A549 (cell line): Measurements from ENCODE around the gene SYTL3. TPM values are rescaled to one million over a fixed set of nuclear protein-coding genes. Genes with fewer than 3 reads are reported as not detected.

Experiments used
- ATAC-seq, 2 experiments: fragments of 200-7000 bp in 1 of 2; fragments of >200 bp in 1 of 2; cut with Nextera tagmentation in 1 of 2; cut with Tn5 transposase in 1 of 2; 3 replicates each; pipeline versions ENCODE4 v1.8.0 to v1.9.1; 2018 to 2020; ENCODE audit warnings: mild to moderate bottlenecking in 1 of 2, moderate library complexity in 1 of 2
- CTCF ChIA-PET: fragments of 300-600 bp; sonication (Branson Sonifier 250); formaldehyde crosslinking; extraction: SDS; loops from one replicate; lab custom pipeline; 2021; ENCODE audit warnings: antibody characterized with exemption, inconsistent platforms; lab: Yijun Ruan, JAX
- POLR2A ChIA-PET: fragments of 350-600 bp; formaldehyde crosslinking; extraction: SDS; loops from one replicate; lab custom pipeline; 2021; ENCODE audit warnings: antibody characterized with exemption, inconsistent platforms; lab: Yijun Ruan, JAX
- DNase-seq, 2 experiments: peaks; one replicate each; pipeline versions ENCODE4 v3.0.0 to v3.0.0-alpha.2; 2011 to 2016; ENCODE audit warnings: low read depth in 1 of 2, low spot score in 1 of 2
- FAIRE-seq: peaks from 2 replicates; lab custom pipeline; 2011; peaks lifted over from hg19 to GRCh38; lab: Jason Lieb, UNC
- H3K27ac ChIP-seq, 2 experiments: fragments of >200 bp; sonication (Bioruptor Twin); formaldehyde crosslinking; 3 replicates each; pipeline ENCODE4 v1.5.1; 2016 to 2017
- H3K4me1 ChIP-seq: fragments of >200 bp; sonication (Bioruptor Twin); formaldehyde crosslinking; 3 replicates; pipeline ENCODE4 v1.6.1; 2016
- H3K4me2 ChIP-seq: fragments of >200 bp; sonication (Bioruptor Twin); formaldehyde crosslinking; 3 replicates; pipeline ENCODE4 v1.6.1; 2016
- H3K4me3 ChIP-seq: fragments of >200 bp; sonication (Bioruptor Twin); formaldehyde crosslinking; 3 replicates; pipeline ENCODE4 v1.5.1; 2016
- H3K9me3 ChIP-seq: fragments of >200 bp; sonication (Bioruptor Twin); formaldehyde crosslinking; 3 replicates; pipeline ENCODE4 v1.6.1; 2016
- CHD2 ChIP-seq: fragments of 150-350 bp; IDR thresholded peaks from 2 replicates; pipeline ENCODE4 v1.6.1; 2014; ENCODE audit warnings: low read length; ENCODE audit not compliant: partially characterized antibody
- EHF ChIP-seq: fragments of 250-450 bp; sonication (Bioruptor Pico); IDR thresholded peaks from 2 replicates; pipeline ENCODE4 v1.5.0; 2020; ENCODE audit warnings: mild to moderate bottlenecking
- EP300 ChIP-seq, 2 experiments: fragments of >200 bp; sonication (Bioruptor Twin); formaldehyde crosslinking; IDR thresholded peaks; 2 replicates in 1 of 2; 3 replicates in 1 of 2; pipeline ENCODE4 v1.6.1; 2016 to 2017
- FOSL2 ChIP-seq, 2 experiments: fragments of 450-650 bp in 1 of 2; fragments of >200 bp in 1 of 2; sonication (Bioruptor Twin) in 1 of 2; formaldehyde crosslinking; IDR thresholded peaks; 2 replicates each; pipeline versions ENCODE4 v1.5.0 to v1.6.1; 2016 to 2020; ENCODE audit warnings: mild to moderate bottlenecking in 1 of 2, moderate library complexity in 1 of 2
- HOXA7 ChIP-seq: fragments of 250-450 bp; sonication (Bioruptor Pico); IDR thresholded peaks from 2 replicates; pipeline ENCODE4 v1.5.0; 2020; ENCODE audit warnings: mild to moderate bottlenecking, moderate library complexity
- KDM5A ChIP-seq: fragments of 200-600 bp; sonication (generic); IDR thresholded peaks from 2 replicates; pipeline ENCODE4 v1.6.1; 2016; ENCODE audit warnings: antibody characterized with exemption, mild to moderate bottlenecking
- MAFK ChIP-seq: fragments of 450-650 bp; IDR thresholded peaks from 2 replicates; pipeline ENCODE4 v1.6.1; 2014; ENCODE audit not compliant: partially characterized antibody
- MYC ChIP-seq: IDR thresholded peaks from 2 replicates; pipeline ENCODE4 v1.6.1; 2012; ENCODE audit warnings: mild to moderate bottlenecking, inconsistent platforms, low read length, improper control_type of control experiment, borderline replicate concordance
- PHF8 ChIP-seq: fragments of 200-600 bp; sonication (generic); IDR thresholded peaks from 2 replicates; pipeline ENCODE4 v1.6.1; 2016; ENCODE audit warnings: low read depth, mild to moderate bottlenecking, antibody characterized with exemption, moderate library complexity, borderline replicate concordance
- POLR2AphosphoS2 ChIP-seq: conservative IDR thresholded peaks from 2 replicates; pipeline ENCODE4 v1.6.1; 2012; ENCODE audit warnings: low read length, improper control_type of control experiment, inconsistent platforms
- RAD21 ChIP-seq, 2 experiments: fragments of >200 bp in 1 of 2; sonication (Bioruptor Twin) in 1 of 2; formaldehyde crosslinking in 1 of 2; IDR thresholded peaks in 1 of 2; conservative IDR thresholded peaks in 1 of 2; 2 replicates in 1 of 2; 3 replicates in 1 of 2; pipeline ENCODE4 v1.6.1; 2012 to 2018; ENCODE audit warnings: inconsistent platforms in 1 of 2
- RARB ChIP-seq: fragments of 250-450 bp; sonication (Bioruptor Pico); IDR thresholded peaks from 2 replicates; pipeline ENCODE4 v1.8.0; 2021; ENCODE audit warnings: mild to moderate bottlenecking, moderate library complexity
- RCOR1 ChIP-seq: fragments of 150-350 bp; IDR thresholded peaks from 2 replicates; pipeline ENCODE4 v1.6.1; 2014; ENCODE audit warnings: antibody characterized with exemption, low read length, low read depth
- TFCP2L1 ChIP-seq: fragments of 250-450 bp; sonication (Bioruptor Pico); IDR thresholded peaks from 2 replicates; pipeline ENCODE4 v1.5.0; 2021; ENCODE audit warnings: mild to moderate bottlenecking
- ZNF302 ChIP-seq: fragments of 250-450 bp; sonication (Bioruptor Pico); IDR thresholded peaks from 2 replicates; pipeline ENCODE4 v1.9.0; 2021; ENCODE audit warnings: inconsistent platforms, mild to moderate bottlenecking, moderate library complexity
- ZSCAN20 ChIP-seq: fragments of 250-450 bp; sonication (Bioruptor Pico); IDR thresholded peaks from 2 replicates; pipeline ENCODE4 v1.8.0; 2022; ENCODE audit warnings: mild to moderate bottlenecking, moderate library complexity
- WGBS: methylation state at CpG from one replicate; pipeline ENCODE4 v1.1.6; 2017; ENCODE audit errors: missing lambda C conversion rate; 5-methylcytosine and 5-hydroxymethylcytosine counted together
- polyA plus RNA-seq, 4 experiments: library from polyadenylated mRNA; depleted of rRNA in 3 of 4; stranded (reverse); fragments of >200 nt; fragmentation: RNase III in 1 of 4; extraction: RNeasy Plus Mini Kit Qiagen cat#74134 plus additional on column Dnase treatment in 1 of 4; gene quantifications; 2 replicates in 3 of 4; 3 replicates in 1 of 4; pipeline ENCODE4 v1.2.3, GENCODE V29; 2011 to 2017
- TF ChIP-seq, protein P1 (sequence below): IDR thresholded peaks from 2 replicates; pipeline ENCODE4 v1.6.1; 2012
- TF ChIP-seq, protein P2 (sequence below): fragments of 200-600 bp; sonication (generic); IDR thresholded peaks from 2 replicates; pipeline ENCODE4 v1.6.1; 2016; ENCODE audit warnings: antibody characterized with exemption, mild to moderate bottlenecking, moderate library complexity
- TF ChIP-seq, protein P3 (sequence below): IDR thresholded peaks from 2 replicates; pipeline ENCODE4 v1.6.1; 2012; ENCODE audit warnings: low read depth, borderline replicate concordance
- TF ChIP-seq, protein P4 (sequence below): fragments of 250-450 bp; sonication (Bioruptor Pico); IDR thresholded peaks from 2 replicates; pipeline ENCODE4 v1.5.0; 2021; ENCODE audit warnings: mild to moderate bottlenecking, moderate library complexity, borderline replicate concordance
- TF ChIP-seq, protein P5 (sequence below): IDR thresholded peaks from 2 replicates; pipeline ENCODE4 v1.6.1; 2012
- TF ChIP-seq, protein P6 (sequence below): fragments of >200 bp; sonication (Bioruptor Twin); formaldehyde crosslinking; IDR thresholded peaks from 3 replicates; pipeline ENCODE4 v1.5.1; 2016

Gene SYTL3
- polyA plus RNA-seq, 2 of the 4 experiments (the other 2 are of a cell fraction) = 0.63 to 0.89 TPM

DNA sequence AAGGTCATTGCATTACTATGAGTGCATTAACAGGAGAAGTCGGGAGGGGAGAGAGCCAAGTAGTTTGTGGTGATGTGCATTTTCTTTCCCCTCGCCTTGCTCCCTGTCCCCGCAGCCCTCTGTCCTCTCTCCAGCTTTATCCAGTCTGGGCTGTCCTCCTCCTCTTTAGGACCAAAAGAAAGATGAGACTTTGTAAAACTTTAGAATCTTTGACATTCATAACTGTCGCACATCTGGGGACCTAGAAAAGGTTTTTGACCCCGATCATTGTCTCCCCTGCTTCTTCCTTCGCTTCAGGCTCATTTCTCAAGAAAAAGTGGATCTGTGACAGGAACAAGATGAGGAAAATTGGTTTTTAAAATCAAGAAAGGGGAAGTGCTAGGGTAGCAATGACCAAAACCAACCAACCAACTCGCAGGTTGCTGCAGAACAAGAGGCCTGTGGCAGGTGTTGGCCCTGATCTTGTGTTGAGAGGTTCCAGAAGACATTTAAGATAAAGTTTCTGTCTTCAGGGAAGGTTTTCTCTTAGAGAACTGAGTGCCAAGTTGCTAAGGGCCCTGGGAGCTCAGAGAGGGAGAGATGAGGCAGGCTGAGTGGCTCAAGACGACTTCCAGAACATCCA is 17.6 kb downstream of the SYTL3 start:
- CTCF ChIA-PET = no interaction called here
- WGBS = 77% methylated on average over 8 of the region's 8 CpGs
- FAIRE-seq = no peak
- no peak for ATAC-seq
- Histone ChIP-seq H3K4me2 (no peak overlapping the region), H3K4me1 (no peaks in the 10 kb centered on the region), H3K4me3 (no peak overlapping the region), H3K27ac (no peak overlapping the region), H3K9me3 (no peaks in the 10 kb centered on the region)
- no peak for DNase-seq
- TF ChIP-seq EHF (CRISPR knock-in tag) (no peak), FOSL2 (IDR thresholded peaks at IDR 0.05) (no peak), FOSL2 (CRISPR knock-in tag; IDR thresholded peaks at IDR 0.05) (no peak), TFCP2L1 (CRISPR knock-in tag) (no peak), RCOR1 (no peak), RARB (CRISPR knock-in tag) (no peak), EP300 (IDR thresholded peaks at IDR 0.05) (no peak), HOXA7 (CRISPR knock-in tag) (no peak), MAFK (no peak), KDM5A (no peak)
- TF ChIP-seq, protein P1, sequence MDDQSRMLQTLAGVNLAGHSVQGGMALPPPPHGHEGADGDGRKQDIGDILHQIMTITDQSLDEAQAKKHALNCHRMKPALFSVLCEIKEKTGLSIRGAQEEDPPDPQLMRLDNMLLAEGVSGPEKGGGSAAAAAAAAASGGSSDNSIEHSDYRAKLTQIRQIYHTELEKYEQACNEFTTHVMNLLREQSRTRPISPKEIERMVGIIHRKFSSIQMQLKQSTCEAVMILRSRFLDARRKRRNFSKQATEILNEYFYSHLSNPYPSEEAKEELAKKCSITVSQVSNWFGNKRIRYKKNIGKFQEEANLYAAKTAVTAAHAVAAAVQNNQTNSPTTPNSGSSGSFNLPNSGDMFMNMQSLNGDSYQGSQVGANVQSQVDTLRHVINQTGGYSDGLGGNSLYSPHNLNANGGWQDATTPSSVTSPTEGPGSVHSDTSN = no peak
- TF ChIP-seq, protein P2, sequence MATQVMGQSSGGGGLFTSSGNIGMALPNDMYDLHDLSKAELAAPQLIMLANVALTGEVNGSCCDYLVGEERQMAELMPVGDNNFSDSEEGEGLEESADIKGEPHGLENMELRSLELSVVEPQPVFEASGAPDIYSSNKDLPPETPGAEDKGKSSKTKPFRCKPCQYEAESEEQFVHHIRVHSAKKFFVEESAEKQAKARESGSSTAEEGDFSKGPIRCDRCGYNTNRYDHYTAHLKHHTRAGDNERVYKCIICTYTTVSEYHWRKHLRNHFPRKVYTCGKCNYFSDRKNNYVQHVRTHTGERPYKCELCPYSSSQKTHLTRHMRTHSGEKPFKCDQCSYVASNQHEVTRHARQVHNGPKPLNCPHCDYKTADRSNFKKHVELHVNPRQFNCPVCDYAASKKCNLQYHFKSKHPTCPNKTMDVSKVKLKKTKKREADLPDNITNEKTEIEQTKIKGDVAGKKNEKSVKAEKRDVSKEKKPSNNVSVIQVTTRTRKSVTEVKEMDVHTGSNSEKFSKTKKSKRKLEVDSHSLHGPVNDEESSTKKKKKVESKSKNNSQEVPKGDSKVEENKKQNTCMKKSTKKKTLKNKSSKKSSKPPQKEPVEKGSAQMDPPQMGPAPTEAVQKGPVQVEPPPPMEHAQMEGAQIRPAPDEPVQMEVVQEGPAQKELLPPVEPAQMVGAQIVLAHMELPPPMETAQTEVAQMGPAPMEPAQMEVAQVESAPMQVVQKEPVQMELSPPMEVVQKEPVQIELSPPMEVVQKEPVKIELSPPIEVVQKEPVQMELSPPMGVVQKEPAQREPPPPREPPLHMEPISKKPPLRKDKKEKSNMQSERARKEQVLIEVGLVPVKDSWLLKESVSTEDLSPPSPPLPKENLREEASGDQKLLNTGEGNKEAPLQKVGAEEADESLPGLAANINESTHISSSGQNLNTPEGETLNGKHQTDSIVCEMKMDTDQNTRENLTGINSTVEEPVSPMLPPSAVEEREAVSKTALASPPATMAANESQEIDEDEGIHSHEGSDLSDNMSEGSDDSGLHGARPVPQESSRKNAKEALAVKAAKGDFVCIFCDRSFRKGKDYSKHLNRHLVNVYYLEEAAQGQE = no peak
- TF ChIP-seq, protein P3, sequence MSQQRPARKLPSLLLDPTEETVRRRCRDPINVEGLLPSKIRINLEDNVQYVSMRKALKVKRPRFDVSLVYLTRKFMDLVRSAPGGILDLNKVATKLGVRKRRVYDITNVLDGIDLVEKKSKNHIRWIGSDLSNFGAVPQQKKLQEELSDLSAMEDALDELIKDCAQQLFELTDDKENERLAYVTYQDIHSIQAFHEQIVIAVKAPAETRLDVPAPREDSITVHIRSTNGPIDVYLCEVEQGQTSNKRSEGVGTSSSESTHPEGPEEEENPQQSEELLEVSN = no peak
- POLR2A ChIA-PET = no interaction called here

DNA sequence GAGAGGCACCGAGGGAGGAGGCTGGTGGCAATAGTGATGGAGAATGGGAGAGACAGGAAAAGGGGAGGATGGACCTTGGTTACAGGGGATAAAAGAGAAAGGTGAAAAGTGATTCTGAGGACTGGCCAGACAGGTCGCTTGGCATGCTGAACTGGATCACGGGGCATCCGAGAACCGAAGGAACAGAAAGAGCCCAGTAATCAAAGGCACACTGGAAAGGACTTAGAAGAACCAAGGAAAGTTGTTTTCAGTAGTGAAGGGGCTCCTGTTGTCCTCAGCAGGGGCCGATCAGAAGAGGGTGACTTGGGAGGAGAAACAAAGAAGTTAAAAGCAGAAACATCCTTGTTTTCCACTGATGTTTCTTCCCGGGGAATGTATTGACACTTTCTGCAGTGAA is 18.9 kb downstream of the SYTL3 start:
- Histone ChIP-seq H3K4me2 (no peak overlapping the region), H3K4me1 (no peaks in the 10 kb centered on the region), H3K9me3 (no peaks in the 10 kb centered on the region), H3K4me3 (no peak overlapping the region), H3K27ac (no peak overlapping the region)
- DNase-seq (no peak), ATAC-seq (no peak), FAIRE-seq (no peak)
- ChIA-PET CTCF (interaction anchor here (1.9 kb wide), 1 partner anchor 9 kb away, joined by 8 read pairs; no protein-coding TSS in a partner anchor), POLR2A (no interaction called here)
- 65% methylated on average over 7 of the region's 7 CpGs for WGBS
- no peak for TF ChIP-seq ZSCAN20
- TF ChIP-seq CHD2 = no peak
- TF ChIP-seq, protein P4, sequence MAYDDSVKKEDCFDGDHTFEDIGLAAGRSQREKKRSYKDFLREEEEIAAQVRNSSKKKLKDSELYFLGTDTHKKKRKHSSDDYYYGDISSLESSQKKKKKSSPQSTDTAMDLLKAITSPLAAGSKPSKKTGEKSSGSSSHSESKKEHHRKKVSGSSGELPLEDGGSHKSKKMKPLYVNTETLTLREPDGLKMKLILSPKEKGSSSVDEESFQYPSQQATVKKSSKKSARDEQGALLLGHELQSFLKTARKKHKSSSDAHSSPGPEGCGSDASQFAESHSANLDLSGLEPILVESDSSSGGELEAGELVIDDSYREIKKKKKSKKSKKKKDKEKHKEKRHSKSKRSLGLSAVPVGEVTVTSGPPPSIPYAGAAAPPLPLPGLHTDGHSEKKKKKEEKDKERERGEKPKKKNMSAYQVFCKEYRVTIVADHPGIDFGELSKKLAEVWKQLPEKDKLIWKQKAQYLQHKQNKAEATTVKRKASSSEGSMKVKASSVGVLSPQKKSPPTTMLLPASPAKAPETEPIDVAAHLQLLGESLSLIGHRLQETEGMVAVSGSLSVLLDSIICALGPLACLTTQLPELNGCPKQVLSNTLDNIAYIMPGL (CRISPR knock-in tag) = no peak
- TF ChIP-seq, protein P5, sequence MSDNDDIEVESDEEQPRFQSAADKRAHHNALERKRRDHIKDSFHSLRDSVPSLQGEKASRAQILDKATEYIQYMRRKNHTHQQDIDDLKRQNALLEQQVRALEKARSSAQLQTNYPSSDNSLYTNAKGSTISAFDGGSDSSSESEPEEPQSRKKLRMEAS = no peak
- TF ChIP-seq, protein P6, sequence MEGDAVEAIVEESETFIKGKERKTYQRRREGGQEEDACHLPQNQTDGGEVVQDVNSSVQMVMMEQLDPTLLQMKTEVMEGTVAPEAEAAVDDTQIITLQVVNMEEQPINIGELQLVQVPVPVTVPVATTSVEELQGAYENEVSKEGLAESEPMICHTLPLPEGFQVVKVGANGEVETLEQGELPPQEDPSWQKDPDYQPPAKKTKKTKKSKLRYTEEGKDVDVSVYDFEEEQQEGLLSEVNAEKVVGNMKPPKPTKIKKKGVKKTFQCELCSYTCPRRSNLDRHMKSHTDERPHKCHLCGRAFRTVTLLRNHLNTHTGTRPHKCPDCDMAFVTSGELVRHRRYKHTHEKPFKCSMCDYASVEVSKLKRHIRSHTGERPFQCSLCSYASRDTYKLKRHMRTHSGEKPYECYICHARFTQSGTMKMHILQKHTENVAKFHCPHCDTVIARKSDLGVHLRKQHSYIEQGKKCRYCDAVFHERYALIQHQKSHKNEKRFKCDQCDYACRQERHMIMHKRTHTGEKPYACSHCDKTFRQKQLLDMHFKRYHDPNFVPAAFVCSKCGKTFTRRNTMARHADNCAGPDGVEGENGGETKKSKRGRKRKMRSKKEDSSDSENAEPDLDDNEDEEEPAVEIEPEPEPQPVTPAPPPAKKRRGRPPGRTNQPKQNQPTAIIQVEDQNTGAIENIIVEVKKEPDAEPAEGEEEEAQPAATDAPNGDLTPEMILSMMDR = no peak
- TF ChIP-seq HOXA7 (CRISPR knock-in tag) = no peak
- no peak for TF ChIP-seq MAFK
- TF ChIP-seq RARB (CRISPR knock-in tag) = no peak
- no peak for TF ChIP-seq MYC
- TF ChIP-seq POLR2AphosphoS2 = no peak
- no peak for TF ChIP-seq ZNF302 (CRISPR knock-in tag)
- TF ChIP-seq KDM5A = no peak
- TF ChIP-seq PHF8 = no peak
- no peak for TF ChIP-seq RAD21 (conservative IDR thresholded peaks at IDR 0.05 in 1 of 2, IDR thresholded peaks at IDR 0.05 in 1 of 2)
